HG02571 (cell line): ENCODE results near the gene TMEM151B.
"Not testable (repeated sequence)": the region's sequence is repeated elsewhere in the genome, so short reads cannot be mapped to it uniquely, and the experiment has no call there.

Source experiments
- ATAC-seq: cut with Tn5 transposase; IDR thresholded peaks from one replicate; pipeline ENCODE4 v1.9.1; 2021; ENCODE audit warnings: mild to moderate bottlenecking, moderate library complexity; ENCODE audit not compliant: unreplicated experiment

Gene TMEM151B

GRCh38 chr6:44301106-44301505 lies 30.9 kb downstream of the TMEM151B start:
- ATAC-seq, result no peak

DNA sequence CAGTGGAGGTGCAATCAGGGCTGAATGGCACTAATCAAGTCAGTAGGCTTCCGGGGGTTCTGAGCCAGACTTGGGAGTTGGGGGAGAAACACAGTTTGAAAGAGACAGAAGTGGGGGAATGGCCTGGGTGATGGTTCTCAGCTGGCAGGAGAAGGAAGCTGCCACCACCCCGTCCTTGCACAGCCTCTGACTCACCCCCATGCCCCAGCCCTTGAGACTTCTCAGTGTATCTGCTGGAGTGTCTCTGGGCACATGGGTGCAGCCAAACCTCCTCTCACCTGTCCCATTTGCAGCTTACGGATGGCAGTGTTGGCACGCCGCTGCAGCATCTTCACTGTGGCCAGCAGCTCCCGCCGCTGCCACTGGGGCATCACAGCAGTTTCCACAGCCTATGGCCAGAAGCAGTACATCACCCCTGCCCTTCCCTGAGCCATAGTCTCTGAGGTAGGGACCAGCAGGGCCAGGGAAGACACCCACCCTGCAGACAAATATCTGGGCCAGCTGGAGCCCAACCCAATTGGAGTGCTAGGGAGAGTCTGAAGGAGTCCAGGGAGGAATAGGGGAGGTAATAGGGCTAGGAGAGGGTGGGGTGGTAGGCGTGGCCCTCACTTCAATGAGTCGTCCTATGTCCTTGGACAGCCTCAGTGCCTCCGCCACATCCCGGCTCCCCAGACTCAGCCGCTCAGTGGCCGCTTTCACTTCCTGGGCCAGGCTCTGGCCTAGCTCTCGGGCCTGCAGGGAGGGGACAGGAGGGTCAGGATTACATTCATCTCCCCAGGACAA lies 31.7 kb downstream of the TMEM151B start:
- ATAC-seq, result no peak

DNA sequence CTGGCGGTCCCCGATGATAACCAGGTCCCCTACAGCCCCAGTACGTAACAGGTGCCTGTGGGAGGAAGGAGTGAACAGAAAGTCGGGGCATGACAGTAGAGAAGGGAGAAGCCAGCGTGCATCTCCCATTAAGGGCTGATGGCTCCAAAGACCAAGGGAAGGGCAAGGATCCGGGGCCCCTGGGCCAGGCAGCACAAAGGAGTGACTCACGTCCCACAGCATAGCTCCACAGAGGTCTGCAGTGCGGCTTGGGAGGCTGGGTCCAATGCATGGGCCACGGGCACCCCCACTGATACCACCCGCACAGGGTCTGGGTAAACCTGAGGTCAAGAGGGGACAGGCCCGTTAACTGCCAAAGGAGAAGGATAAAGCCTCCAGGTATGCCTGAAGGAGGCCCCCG lies 32.6 kb downstream of the TMEM151B start:
- ATAC-seq, result no peak

- no peak for ATAC-seq
Measured at GRCh38 chr6:44303842-44304241, 33.6 kb downstream of the TMEM151B start.

DNA sequence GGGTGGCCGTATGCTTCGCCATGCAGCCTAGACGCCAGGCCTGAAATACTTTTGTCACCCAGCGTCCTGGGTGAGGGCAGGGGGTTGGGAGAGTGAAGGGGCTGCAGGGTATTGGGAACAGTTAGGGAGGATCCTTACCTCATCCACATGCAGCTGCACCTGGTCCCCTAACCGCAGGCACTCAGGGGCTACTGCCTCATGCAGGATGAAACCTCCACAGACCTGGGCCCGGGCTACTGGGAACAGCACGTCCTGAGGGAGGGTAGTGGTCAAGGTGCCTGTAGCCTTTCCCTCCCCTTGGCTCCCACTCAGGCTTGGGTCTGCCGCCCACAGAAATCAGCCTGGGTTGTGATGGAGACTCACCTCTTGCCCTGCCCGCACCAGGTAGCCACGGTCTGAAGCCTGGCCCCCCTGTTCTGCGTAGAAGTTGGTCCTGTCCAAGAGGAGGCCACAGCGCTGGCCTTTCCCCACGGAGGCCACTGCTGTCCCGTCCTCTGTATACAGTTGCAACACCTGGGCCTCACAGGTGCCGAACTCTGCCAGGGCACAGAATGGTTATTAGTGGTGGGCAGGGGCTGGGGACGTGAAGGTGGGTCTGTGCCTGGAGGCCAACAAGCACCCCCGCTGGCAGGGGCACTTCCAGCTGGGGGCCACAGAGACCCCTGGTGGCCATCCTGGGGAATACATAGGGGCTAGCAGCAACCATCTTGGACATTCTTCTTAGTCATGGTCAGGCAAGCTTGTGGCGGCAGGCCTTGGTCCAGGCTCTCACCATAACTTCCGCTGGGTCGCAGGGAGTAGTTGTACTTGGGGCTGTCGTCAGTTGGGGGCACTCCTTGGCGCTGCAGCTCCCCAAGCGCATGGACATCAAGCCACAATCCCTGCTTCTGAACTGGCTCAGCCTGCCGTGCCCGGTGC lies 34.3 kb downstream of the TMEM151B start:
- ATAC-seq, result no peak

DNA sequence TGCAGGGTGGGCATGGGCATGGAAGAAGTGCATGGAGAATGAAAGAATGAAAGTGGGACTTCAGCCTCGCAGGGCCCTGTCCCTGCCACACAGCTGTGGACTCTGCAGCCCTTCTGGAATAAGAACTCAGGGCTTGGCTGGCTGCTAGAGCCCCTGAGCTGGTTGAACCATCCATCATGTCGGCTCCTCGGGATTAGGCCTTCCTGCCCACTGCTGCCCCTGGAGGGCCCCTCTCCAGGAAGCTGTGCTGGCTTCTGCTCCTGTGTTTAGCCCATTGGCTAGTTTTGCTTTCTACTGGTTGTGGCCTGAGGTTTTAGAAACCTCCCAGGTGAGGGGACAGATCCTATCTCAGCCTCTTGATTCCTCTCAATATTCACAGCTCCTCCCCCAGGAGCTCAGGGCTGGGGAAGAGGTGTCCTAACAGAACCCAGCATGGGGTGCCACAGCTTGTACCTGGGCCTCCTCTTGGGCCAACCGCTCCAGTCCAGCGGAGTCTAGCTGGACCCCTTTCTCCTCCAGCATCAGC lies 35.0 kb downstream of the TMEM151B start:
- ATAC-seq, result no peak

- ATAC-seq, result no peak
Measured at GRCh38 chr6:44306710-44307109, 36.5 kb downstream of the TMEM151B start.

GRCh38 chr6:44307217-44307616 lies 37.0 kb downstream of the TMEM151B start:
- no peak for ATAC-seq

- ATAC-seq, result no peak
Measured at GRCh38 chr6:44309092-44309491, 38.8 kb downstream of the TMEM151B start.

DNA sequence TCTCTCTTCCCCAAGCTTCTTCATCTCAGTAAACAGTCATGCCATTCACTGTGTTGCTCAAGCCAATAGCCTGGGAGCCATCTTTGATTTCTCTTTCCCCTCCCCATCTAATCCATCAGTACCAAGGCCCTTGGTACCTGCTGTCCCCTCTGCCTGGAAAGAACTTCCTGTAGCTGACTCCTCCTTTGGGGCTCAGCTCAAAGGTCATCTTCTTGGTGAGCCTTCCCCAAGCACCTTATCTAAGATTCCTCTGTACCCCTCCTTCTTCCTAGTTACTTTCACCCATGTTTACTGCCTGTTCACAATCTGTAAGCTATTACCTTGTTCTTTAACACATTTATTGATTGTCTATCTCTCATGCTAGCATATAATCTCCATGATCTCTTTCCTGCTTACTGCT lies 39.4 kb downstream of the TMEM151B start:
- no peak for ATAC-seq

DNA sequence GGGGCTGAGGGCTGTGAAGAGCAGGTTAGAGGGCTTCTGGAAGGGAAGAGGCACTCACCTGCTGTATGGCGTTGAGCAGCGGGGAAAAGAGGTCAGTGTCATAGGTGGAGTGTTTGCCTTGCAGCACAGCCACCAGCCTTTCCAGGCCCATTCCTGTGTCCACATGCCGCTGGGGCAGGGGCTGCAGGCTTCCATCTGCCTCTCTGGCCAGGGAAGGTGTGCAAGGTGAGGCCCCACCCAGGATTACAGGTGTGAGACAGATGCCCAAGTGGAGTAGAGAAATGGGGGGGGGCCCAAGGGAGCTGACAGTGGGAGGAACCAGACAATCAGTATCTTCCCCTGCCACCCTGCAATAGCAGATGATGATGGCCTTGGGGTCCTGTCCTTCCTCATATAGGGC lies 40.0 kb downstream of the TMEM151B start:
- ATAC-seq, result no peak

GRCh38 chr6:44311304-44311703 lies 41.1 kb downstream of the TMEM151B start:
- no peak for ATAC-seq

DNA sequence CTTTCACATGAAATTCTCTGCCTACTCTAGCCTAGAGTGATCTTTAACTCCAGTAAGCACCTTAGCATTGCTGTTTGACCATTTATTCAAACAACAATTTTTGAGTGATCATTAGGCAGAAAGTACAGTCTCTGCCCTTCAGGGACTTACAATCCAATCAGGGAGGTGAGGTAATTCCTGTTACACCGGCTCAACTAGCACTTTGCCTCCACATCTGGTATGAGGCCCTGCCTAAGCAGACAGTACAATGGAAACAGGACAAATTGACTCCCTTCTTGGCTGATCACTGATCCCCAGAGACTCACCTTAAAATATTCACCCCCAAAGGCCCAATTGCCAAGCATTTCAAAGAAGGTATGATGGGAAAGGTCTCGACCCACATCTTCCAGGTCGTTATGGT lies 41.5 kb downstream of the TMEM151B start:
- ATAC-seq, result no peak

DNA sequence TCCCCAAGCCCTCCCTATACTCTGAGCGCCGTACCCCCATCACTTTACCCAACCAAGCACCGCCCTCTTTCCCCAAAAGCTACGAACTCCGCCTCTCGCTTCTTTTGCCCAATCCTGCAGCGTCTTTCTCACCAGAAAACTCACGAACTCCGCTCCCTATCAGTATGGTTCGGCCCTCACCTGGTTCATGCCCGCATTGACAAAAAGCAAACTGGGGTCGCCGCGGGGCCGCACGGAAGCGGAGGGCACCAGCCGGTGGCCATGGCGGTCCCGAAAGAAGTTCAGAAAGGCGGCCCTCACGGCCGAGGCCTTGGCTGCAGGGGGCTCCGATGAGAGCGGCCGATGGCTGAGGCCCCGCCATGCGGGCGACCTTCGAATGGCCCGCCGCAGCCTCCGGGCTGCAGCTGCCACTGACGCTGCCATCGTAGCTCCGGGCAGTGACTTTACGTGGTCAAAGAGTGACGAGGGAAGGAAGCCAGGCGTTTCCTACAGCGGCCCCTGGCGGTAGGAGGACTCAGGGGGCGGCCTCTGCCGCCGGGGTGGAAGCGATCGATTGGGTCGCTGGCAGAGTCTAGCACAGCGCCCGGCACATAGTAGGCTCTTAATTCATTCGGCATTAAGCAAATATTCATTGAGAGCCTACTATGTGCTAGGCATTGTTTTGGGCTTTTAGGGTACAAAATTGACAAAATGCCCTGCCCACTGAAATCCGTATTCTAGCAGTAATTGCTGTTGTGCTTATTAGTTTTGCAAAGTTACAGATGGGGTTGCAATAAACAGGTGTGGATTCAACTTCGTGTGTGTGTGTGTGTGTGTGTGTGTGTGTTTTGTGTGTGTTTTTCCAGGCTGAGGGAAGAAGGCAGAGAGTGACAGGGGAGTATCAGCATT lies 42.9 kb downstream of the TMEM151B start, which contains the start of gene AARS2:
Gene AARS2, minus strand, starts transcription at position 447 of the 888 bp plus-strand sequence. Its CDS starts 24 bp downstream, at position 423.
- ATAC-seq, result peak; percentile 84

- not testable (repeated sequence) for ATAC-seq
Measured at GRCh38 chr6:44314657-44315056, 44.4 kb downstream of the TMEM151B start.

- no peak for ATAC-seq
Measured at GRCh38 chr6:44315516-44315915, 45.3 kb downstream of the TMEM151B start.

DNA sequence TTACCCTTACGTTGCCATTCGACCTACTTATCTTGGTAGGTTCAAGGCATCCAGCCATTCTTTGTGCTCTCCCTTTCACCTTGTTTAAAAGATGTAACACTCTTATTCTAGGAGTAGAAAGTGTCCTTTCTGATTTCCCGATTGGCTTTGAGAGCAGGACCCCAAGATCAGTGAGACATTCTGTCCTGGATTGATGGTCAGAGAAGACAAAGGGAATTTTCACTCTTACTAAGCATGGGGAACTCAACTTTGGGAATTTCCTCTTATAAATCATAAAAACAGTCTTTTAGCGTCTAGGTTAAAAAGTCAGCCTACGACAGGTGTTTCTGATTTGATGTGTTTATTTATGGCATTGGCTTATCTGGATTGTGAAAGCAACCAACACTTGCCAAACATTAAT lies 45.7 kb downstream of the TMEM151B start:
- ATAC-seq, result no peak

DNA sequence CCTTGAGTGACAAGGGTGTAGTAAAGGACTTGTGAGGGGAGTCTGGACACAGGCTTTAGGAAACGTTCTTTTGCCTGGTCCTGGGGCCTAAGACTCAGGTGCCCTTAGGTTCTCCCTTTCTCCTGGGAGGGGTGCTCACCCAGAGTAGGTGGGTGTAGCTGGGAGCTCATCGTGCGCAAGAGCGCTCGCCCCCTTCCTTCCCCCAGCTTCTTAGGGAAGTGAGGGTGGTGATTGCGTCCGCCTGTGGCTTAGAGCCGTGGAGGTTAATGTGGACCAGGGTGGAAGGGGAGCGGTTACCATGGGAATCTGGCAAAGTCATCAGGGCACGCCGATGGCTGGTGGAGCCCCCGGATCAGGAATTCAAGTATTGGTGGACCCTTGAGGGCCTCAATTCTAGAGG lies 46.2 kb downstream of the TMEM151B start:
- ATAC-seq, result no peak

- ATAC-seq, result not testable (repeated sequence)
Measured at GRCh38 chr6:44317136-44317631, 46.9 kb downstream of the TMEM151B start.

DNA sequence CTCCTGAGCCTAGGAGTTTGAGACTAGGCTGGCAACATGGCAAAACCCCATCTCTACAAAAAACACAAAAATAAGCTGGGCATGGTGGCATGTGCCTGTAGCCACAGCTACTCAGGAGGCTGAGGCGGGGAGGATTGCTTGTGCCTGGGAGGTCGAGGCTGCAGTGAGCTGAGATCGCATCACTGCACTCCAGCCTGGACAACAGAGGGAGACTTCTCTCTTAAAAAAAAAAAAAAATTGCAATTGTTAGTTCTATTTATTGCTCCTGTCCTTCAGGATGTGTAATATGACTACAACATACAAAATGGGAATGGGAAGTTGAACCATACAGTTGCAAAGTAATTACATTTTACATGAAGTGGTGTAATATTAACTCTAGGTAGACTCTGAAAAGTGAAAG lies 51.0 kb downstream of the TMEM151B start:
- ATAC-seq, result no peak
